ENCODE data around the gene PPP1R13B.
A peak's percentile ranks its signal among the peaks of the same experiment; 100 is the strongest.

Gene PPP1R13B

DNA sequence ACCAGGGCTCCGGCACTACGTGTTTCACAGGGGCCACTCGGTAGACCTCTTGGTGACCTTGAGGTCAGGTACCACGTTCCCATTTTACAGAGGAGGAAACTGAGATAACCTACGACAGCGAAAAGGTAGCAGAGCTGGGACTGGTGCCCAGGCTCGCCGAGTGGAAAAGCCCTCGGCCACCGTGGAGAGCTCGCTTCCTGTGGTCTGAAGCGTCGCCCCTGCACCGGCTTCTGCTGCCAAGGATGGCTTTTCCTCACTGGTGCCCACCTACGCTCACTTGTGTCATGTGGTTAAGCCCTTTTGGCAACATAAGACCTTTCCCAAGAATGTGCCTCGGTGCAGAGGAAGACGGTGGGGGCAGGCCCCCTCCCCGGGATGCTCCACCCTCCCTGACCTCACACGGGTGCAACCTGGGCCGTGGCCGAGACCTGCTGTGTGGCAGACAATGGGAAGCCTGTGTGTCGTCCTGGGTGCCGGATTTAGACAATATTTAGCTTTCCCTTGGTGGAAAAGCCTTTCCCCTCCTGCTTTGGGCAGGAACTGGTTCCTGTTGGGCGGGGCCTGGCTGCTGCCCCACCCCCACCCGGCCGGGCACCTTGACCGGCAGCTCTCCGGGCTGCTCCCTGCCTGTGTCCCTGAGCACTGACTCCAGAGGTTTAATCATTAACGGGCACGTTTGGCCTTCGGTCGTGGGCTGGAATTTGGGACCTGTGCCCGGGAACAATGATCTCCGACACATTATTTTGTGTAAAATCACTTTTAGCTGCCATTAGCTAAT lies 32.4 kb upstream of the PPP1R13B start:
- DNase-seq = no peak

DNA sequence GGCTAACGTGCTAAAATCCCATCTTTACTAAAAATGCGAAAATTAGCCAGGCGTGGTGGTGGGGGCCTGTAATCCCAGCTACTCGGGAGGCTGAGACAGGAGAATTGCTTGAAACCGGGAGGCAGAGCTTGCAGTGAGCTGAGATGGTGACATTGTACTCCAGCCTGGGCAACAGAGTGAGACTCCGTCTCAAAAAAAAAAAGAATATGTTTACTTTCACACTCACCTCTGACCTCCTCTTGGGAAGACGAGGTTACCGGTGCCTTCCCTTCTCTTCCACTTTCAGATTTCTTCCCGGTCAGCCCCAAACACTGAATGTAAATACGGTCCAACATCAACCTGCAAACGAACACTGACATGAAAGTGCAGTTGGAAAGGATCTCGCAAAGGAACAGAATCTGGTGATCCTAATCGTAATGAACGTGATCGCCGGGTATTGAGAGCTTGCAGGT lies 31.8 kb upstream of the PPP1R13B start:
- no peak for DNase-seq

DNA sequence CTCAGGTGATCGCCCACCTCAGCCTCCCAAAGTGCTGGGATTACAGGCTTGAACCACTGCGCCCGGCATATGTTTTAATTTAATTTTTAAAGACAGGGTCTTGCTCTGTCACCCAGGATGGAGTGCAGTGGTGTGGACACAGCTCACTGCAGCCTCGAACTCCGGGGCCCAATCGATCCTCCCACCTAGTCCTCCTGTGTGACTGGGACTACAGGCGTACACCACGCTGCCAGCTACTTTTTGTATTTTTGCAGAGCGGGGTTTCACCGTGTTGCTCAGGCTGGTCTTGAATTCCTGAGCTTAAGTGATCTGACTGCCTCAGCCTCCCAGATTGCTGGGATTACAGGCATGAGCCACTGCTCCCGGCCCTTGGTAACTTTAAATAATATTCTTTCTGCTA lies 30.8 kb upstream of the PPP1R13B start:
- DNase-seq = no peak

DNA sequence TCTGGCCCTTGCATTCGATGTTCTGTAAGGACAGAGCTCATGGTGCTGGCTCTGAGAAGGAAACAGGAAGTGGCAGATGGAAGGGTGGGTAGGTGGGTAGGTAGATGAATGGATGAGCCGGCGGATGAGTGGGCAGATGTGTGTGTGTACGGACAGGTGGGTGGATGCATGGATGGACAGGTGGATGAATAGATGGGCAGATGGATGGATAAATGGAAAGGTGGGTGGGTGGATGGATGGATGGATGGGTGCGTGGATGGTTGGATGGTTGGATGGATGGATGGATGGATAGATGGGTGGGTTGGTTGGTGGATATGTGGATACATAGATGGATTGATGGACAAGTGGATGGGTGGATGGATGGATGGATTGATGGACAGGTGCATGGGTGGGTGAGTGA lies 27.6 kb upstream of the PPP1R13B start:
- no peak for DNase-seq

DNA sequence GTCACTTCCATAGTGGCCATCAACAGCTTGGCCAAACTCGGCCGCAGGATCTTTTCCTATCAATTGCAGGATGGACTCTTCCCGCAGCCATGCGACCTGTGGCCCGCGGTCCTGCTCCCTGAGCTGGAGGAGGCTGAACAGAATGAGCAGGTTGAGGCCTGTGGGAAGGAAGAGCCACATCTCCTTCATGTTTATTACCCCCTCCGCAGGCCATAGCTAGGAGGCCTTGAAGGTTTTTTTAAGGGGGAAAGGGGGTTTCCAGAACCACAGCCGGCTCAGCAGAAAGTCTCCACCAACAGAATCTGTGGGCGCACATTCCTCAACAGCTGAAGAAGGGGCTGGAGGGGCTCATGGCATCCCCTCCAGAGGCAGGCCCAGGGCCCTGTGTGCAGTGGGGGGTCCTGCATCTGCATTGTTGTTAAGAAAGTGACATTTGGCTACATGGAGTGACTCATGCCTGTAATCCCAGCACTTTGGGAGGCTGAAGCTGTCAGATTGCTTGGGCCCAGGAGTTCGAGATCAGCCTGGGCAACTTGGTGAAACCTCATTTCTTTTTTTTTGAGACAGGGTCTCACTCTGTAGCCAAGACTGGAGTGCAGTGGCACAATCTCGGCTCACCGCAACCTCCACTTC lies 25.2 kb upstream of the PPP1R13B start:
- DNase-seq = peak; percentile 26

DNA sequence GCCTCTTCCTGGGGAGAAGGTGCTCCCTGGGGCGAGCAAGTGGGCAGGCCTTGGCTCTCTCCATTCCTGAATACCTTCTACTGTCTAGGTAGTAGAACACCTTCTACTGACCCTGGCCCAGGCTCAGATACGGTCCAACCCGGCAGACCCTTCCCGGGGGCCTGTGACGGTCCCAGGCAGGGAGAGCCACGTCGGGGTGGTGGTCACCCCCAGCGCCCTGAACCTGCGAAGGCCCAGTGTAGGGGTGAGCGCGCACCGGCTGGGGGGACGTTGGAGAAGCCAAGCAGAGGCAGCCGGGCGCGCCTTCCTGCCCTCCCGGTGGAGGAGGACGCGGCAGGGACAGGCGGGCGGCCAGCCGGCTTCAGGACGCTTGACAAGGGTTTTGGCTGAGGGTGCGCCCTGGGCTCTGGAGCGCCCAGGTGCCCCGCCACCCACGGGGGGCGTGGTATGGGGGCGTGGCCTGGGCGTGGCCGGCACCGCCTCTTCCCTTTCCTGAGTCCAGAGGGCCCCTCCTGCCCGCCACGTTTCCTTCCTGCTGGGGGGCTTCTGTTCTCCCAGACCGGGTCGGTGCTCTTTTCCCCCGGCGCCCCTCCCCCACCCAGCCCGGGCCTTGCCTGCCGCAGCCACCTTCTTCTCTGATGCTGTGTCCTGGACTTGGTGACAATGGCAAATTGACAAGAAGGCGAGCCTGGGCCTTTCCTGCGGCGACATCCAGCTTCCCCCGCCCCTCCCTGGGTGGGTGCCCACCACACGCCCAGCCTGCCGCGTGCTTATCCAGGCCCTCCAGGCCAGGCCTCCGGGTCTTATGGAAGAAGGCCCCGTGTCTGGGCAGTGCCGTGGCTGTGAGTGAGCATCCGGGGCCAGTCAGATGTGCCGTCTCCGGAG lies 24.5 kb upstream of the PPP1R13B start:
- peak; percentile 70 for DNase-seq

DNA sequence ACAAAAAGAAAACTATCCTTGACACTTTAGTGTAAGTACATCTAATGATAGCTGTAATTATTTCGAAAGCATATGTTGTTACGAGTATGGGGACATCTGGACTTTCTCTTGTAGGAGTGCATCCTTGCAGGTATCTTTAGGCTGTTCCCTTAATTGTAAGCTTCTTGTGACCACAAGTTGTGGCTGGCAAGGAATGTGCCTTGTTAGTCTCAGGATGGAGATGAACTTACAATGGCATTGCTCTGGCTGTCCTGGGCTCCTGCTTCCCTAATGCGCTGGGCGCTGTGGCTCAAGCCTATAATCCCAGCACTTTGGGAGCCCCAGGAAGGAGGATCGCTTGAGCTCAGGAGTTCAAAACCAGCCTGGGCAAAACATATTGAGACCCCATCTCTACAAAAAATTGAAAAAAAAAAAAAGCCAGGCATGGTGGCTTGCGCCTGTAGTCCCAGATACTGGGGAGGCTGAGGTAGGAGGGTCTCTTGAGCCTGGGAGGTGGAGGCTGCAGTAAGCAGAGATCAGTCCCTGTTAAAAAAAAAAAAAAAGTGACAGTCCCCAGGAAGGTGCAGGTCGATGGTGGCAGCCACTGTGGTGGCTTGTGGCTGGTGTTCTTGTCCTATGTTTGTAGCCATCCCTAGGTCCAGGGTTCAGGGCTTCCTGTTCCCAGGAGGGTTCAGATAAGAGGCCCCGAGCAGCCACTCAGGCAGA lies 23.7 kb upstream of the PPP1R13B start:
- no peak for DNase-seq

DNA sequence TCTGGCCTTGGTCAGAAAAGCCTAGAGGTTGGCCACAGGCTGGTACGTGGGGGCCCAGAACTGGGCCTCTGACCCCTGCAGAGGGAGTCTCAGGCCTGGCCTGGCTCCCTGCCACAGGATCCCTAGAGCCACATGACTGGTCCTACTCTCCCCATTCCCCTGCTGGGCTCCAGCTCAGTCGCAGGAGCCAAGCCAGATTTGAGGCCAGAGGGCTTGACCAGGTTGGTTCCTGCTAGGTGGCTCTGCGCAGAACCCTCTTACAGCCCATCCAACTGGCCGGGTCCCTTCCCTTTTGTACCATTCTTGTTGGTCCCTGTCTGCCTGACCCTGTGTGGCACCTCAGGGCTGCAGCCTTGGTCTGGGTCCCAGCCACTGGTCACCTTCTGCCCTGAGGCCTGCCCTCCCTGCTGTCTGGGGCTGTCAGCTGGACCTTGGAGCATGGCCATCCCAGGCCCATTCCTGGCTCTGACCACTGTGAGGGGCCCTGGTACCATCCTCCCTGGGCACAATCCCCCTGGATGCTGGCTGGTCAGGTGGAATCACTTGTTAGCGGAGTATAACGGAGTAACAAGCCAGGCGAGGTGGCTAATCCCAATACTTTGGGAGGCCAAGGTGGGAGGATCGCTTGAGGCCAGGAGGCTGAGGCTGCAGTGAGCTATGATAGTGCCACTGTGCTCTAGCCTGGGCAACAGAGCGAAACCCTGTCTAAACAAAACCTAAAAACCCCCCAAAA lies 22.9 kb upstream of the PPP1R13B start:
- no peak for DNase-seq

DNA sequence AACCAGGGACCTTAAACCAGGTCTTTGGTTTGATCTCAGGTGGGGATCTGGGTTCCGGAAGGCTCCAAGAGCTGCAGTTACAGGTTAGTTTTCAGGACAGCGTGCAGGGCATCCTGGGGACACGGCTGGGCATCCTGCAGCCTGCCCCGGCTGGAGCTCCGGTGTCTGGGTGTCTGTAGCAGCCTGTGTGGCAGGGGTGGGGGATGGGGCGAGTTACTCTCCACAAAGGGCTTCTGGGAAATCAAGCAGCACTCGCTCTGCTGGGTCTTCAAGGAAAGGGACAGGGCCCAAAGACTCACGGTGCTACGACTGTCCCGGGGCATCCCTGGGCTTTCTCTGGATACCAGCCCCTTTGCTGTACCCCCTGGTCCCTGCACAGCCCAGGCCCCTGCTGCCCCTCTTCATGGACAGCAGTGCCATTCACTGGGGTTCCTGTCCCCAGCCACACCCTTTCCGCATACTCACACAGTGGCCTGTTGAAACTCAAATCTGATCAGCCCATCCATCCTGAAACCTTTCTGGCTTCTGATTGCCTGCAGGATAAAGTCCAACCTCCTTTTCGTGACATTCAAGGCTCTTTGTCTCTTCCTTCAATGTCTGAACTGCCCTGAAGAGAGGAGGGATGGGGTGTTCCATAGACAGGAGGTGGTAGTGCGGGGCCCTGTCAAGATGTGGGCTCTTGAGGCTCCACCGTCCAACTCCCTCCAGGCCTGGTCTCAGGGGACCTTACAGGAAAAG lies 22.2 kb upstream of the PPP1R13B start:
- DNase-seq = no peak

DNA sequence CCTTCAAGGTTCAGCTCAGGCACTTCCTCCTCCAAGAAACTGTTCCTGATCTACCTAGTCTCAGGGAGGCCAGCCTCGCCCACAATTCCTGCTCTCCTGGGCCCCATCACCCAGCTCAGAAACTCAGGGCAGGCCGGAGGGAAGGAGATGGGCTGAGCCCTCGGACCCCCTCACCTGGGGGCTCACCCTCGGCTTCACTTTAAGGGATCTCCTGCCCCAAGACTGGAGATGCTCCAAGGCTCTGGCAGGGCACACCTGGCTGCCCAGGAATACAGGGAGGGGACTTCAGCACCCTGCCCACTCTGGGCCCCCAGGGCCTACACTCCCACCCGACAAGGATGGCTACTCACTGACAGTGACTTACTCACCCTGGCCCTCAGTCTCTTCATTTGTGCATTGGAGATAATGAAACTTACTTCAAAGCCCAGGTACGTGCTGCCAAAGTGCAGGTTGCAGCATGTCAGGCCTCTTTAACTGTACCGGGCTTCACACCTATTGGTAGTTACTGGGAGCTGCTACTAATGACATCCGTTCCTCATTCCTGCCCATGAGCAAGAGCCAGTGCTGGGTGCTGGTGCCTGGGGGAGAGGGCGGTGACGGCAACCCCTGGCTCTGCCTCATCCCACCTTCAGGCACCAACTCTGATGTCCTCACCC lies 21.0 kb upstream of the PPP1R13B start:
- no peak for DNase-seq

DNA sequence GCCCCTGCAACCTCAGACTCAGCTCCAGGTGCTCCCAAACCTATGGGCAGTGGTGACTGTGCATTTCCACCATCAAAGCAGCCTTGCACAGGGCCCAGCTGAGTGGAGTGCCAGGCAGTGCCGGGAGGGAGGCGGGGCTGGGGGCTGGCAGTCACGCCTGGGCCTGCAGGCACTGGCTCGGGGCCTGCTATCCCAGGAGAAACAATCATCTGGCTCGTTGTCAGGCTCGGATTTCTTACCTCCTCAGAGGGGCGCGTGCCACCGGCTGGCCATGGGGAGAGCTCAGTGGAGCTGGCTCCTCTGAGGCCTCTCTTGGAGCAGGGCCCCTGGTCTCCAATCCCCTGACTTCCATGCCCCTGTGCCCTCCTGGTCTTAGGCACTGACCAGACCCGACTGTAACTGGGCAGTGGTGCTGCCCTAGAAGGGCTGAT lies 20.2 kb upstream of the PPP1R13B start:
- DNase-seq = no peak

DNA sequence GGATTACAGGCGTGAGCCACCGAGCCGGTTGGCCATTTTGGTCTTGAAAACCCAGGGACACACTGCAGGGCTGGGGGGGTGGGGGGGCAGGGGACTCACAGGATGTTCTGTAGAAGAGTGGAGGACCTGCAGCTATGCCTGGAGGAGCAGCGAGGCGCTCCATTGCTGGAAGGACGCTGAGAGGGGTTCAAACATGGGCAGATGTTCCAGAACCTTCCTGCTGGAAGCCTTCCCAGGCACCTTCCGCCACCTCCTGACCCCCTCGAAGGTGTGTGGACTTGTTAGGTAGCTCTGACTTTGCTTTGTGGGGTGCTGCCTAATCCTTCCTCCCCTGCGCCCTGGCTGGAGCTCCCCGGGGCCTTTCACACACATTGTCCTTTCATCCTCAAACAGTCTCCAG lies 19.6 kb upstream of the PPP1R13B start:
- no peak for DNase-seq

DNA sequence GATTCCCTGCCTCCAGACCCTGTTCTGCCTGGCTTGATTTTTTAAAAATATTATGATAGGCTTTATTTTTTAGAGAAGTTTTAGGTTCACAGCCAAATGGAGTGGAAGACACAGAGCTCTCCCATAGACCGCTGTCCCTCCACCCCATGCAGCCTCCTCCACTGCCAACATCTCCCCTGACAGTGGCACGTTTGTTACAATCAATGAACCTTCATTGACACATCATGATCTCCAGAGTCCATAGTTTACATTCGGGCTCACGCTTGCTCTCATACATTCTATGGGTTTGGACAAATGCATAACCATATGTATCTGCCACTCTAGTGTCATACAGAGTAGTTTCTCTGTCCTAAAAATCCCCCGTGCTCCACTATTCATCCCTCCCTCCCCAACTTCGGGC lies 15.9 kb upstream of the PPP1R13B start:
- DNase-seq = no peak

DNA sequence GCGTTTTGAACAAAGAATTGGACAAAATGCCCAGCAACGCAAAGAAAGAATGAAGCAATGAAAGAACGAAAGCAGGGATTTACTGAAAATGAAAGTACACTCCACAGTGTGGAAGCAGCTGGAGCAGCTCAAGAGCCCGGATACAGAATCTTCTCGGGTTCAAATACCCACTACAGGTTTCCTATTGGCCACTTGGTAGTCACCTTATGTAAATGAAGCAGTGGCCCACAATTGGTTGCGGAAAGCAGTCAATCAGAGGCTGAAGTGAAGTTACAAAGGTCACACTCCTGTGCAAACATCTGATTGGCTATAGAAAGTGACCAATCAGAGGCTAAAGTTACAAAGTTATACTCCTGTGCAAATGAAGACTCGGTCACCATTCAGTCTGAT lies 15.0 kb upstream of the PPP1R13B start:
- DNase-seq = no peak

DNA sequence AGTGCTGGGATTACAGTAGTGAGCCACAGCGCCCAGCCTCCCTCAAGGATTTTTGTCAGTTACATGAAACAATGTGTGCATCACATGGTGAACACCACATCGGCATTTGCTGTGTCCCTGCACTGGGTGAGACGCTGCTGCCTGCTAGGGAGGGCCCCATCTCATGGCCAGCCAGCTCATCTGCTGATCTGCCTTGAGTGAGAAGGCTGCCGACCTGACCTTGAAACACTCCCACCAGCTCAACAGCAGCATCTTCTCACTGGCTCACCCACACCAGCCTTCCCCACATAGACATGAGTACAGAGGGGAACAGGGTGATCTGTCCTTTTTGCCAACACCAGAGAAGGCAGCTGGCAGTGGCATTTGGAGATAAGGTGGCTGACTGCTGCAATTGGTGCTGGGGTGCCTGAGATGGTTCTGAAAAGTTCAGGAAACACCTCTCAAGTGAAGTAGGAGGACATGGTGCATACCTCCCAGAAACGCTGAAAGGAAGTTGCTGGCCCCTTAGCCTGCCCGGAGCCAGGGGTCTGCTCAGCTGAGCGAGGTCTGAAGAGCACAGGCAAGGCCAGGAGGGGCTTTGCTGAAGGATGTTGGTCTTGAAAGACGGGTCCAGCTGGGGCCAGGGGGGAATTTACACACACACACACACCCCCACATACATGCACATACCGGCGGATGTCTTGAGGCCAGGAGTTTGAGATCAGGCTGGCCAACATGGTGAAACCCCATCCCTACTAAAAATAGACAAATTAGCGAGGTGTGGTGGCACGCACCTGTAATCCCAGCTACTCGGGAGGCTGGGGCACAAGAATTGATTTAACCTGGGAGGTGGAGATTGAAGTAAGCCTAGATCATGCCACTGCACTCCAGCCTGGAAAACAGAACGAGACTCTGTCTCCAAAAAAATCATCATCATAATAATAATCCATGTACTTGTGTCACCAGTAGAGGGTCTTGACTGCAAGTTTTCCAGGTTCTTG lies 14.3 kb upstream of the PPP1R13B start:
- DNase-seq = peak; percentile 39

DNA sequence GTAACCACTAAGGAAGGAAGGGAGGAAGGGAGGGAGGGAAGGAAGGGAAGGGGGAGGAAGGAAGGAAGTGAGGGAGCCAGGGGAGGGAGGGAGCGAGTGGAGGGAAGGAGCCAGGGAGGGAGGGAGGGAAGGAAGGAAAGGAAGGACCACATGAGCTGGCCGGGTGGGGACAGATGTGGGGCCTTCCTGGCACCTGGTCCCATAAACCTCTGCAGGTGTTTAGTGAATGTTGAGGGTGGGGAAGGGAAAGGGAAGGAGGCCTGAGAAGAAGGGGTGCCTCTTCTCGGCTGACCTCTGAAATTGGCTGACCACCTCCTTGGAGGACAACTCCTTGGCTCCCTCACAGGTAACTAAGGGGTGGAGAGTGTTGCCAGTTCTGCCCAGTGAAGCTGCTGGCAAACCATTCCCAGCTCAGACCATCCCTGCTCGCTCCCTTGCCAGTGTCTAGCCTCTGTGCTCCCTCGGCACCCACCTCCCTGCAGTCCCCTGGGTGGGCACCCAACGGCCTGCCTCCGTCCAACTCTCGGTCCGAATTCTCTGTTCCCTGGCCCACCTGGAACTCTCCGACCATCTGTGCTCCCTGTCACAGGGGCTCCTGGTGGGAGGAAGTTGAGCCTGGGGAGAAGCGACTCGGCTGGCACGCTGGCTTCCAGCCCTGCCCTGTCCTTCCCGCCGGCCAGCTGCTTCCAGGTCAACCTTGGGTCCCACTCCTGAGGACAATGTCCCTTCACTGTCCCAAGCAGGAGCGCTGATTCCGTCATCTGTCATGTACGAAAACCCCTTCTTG lies 12.2 kb upstream of the PPP1R13B start:
- DNase-seq = no peak

DNA sequence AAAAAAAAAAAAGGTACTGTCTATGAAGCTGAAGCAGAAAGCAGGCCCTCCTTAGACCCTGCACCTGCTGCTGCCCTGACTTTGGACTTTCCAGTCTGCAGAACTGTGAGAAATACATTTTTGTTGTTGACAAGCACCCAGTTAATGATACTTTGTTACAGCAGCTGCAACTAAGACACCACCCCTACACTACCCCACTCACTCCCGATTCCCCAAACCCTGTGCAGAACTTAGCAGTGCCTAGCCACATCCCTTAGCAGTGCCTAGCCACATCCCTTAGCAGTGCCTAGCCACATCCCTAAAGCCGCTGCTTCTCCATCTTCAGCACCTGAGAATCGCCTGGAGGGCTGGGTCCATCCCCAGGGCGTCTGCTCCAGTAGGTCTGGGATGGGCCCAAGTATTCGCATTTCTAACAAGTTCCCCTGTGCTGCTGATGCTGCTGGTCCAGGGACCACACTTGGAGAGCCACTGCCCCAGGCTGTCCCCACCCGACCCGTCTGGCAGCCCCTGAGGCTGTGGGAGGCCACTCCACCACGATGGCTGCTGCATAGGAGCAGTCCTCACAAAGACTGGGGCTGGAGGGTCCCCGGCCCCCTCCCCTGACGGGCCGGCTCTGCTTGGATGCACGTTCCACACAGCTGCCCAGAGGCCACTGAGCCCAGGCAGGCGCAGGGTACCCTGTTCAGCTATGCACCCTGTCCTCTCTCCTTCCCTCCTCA lies 10.8 kb upstream of the PPP1R13B start:
- no peak for DNase-seq

DNA sequence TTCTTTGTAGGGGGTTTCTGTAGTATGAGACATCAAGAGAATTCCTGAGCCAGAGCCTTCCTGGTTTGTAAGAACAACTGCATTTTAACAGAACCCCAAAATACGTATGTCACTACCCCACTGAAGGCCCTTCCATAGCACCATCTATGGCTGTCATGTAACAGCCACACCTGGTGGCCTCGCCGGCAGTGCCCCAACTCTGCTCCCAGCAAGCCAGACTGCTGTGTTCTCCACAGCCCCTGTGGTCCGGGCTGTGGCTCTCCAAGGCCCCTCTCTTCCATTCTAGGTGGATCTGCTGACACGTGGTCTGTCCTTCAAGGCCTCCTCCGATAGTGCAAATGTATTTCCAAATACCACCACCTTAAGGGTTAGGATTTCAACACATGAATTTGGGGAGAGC lies 9.9 kb upstream of the PPP1R13B start:
- no peak for DNase-seq
